NT2/D1 (cell line): Measurements from ENCODE around the gene AADACL3.

Source experiments
- YY1 ChIP-seq: IDR thresholded peaks from 2 replicates; pipeline ENCODE4 v1.6.1; 2011; ENCODE audit not compliant: insufficient read length, insufficient read depth
- ZNF274 ChIP-seq: IDR thresholded peaks from 2 replicates; pipeline ENCODE4 v1.6.1; 2011; ENCODE audit warnings: mild to moderate bottlenecking, low read depth, low read length

GRCh38 chr1:12748778-12749355 lies 33.0 kb downstream of the AADACL3 start:
- TF ChIP-seq ZNF274 (no peak), YY1 (no peak)
